AG04449 (cell line): Measurements from ENCODE around the gene COL26A1.
"Not testable (repeated sequence)": the region's sequence is repeated elsewhere in the genome, so short reads cannot be mapped to it uniquely, and the experiment has no call there.

Experiments
- CTCF ChIA-PET: fragments of 350-600 bp; formaldehyde crosslinking; extraction: SDS; loops from one replicate; lab custom pipeline; 2021; ENCODE audit warnings: antibody characterized with exemption; lab: Yijun Ruan, JAX
- POLR2A ChIA-PET: fragments of 400-600, 350-600 bp; formaldehyde crosslinking; extraction: SDS; loops from one replicate; lab custom pipeline; 2020; ENCODE audit warnings: antibody characterized with exemption, inconsistent platforms; lab: Yijun Ruan, JAX
- DNase-seq: peaks from one replicate; pipeline ENCODE4 v3.0.0-alpha.2; 2010; ENCODE audit warnings: low read depth, low spot score
- H3K4me3 ChIP-seq: 2 replicates; pipeline ENCODE4 v1.5.1; 2011; ENCODE audit warnings: low read depth, mild to moderate bottlenecking, control low read depth, low read length
- TF ChIP-seq, protein P1 (sequence below): IDR thresholded peaks from one replicate; pipeline ENCODE4 v1.5.1; 2011; ENCODE audit warnings: mild to moderate bottlenecking, moderate library complexity, low read length, control low read depth, inconsistent platforms; ENCODE audit not compliant: insufficient read depth; ENCODE audit errors: missing control alignments

COL26A1 gene

DNA sequence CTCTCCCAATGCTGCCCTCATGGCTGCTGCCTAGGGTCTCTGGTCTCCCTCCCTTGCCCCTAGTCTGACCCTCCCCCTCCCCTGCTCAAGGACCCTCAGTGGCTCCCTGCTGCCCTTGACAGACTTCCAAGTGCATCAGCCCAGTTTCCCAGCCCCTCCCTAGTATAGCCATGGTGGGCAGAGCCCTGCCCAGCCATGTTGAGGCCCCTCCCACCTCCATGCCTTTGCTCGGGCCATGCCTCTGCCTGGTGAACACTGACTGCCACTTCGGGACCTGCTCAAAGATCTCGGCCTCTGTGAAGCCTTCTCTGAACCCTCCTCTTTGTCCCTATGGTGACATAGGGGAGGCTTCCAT, 193.2 kb downstream of the COL26A1 start:
- TF ChIP-seq, protein P1, sequence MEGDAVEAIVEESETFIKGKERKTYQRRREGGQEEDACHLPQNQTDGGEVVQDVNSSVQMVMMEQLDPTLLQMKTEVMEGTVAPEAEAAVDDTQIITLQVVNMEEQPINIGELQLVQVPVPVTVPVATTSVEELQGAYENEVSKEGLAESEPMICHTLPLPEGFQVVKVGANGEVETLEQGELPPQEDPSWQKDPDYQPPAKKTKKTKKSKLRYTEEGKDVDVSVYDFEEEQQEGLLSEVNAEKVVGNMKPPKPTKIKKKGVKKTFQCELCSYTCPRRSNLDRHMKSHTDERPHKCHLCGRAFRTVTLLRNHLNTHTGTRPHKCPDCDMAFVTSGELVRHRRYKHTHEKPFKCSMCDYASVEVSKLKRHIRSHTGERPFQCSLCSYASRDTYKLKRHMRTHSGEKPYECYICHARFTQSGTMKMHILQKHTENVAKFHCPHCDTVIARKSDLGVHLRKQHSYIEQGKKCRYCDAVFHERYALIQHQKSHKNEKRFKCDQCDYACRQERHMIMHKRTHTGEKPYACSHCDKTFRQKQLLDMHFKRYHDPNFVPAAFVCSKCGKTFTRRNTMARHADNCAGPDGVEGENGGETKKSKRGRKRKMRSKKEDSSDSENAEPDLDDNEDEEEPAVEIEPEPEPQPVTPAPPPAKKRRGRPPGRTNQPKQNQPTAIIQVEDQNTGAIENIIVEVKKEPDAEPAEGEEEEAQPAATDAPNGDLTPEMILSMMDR = no peak
- CTCF ChIA-PET = interaction anchor here (1.9 kb wide), 1 partner anchor 12 kb away, joined by 7 read pairs; no protein-coding TSS in a partner anchor
- H3K4me3 ChIP-seq = no peak overlapping the region
- DNase-seq = no peak
- POLR2A ChIA-PET = no interaction called here

DNA sequence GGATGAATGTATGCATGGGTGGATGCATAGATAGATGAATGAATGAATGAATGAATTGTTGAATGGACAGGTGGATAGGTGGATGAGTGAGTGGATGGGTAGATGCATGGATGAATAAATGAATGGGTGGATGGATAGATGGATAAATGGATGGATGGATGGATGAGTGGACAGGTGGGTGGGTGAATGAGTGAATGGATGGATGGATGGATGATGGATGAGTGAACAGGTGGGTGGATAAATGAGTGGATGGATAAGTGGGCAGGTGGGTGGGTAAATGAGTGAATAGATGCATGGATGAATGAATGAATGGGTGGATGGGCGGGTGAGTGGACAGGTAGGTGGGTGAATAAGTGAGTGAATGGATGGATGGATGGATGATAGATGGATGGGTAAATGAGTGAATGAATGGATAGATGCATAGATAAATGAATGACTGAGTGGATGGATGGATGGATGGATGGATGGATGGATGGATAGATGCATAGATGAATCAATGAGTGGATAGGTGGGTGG, 193.8 kb downstream of the COL26A1 start:
- DNase-seq = no peak
- TF ChIP-seq, protein P1 = no peak
- H3K4me3 ChIP-seq = no peak overlapping the region
- ChIA-PET POLR2A (no interaction called here), CTCF (no interaction called here)

GRCh38 chr7:101557421-101557820, 194.7 kb downstream of the COL26A1 start:
- ChIA-PET CTCF (no interaction called here), POLR2A (no interaction called here)
- DNase-seq = no peak
- H3K4me3 ChIP-seq = no peak overlapping the region
- TF ChIP-seq, protein P1 = no peak

GRCh38 chr7:101557978-101558741, 195.5 kb downstream of the COL26A1 start:
- no peak overlapping the region for H3K4me3 ChIP-seq
- no peak for DNase-seq
- TF ChIP-seq, protein P1 = no peak
- POLR2A ChIA-PET = no interaction called here
- CTCF ChIA-PET = interaction anchor here (1.8 to 2.7 kb wide), 2 partner anchors 15 to 21 kb away, joined by 5 to 7 read pairs; no protein-coding TSS in a partner anchor

GRCh38 chr7:101558742-101559325, 196.2 kb downstream of the COL26A1 start:
- TF ChIP-seq, protein P1 = no peak

DNA sequence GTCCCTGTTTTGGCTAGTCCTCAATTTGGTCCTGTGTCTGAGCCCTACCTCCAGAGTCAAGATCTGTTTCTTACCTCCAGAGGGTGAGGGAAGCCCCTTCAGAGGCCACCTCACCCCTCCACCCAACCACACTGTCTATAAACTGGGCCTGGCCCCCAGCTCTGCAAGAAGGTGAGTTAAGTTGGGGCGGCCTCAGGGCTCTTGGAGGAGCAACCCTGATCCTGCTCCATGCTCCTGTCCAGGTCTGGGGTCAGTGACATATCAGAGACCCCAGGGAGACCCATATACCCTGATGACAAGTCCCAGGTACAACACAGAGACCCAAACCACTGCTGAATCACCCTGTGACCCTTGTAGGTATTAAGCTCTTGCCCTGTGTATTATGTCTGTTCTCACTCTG, 196.9 kb downstream of the COL26A1 start:
- no peak overlapping the region for H3K4me3 ChIP-seq
- TF ChIP-seq, protein P1 = no peak
- POLR2A ChIA-PET = no interaction called here
- DNase-seq = no peak
- CTCF ChIA-PET = interaction anchor here (0.6 to 2.7 kb wide), 3 partner anchors 17 to 713 kb away, joined by 3 to 7 read pairs (median 5); no protein-coding TSS in a partner anchor

More at GRCh38 chr7:101558742-101559325, 196.2 kb downstream of the COL26A1 start:
- no peak for DNase-seq
- H3K4me3 ChIP-seq = no peak overlapping the region
- CTCF ChIA-PET = interaction anchor here (1.8 to 2.7 kb wide), 2 partner anchors 16 to 21 kb away, joined by 5 to 7 read pairs; no protein-coding TSS in a partner anchor
- POLR2A ChIA-PET = no interaction called here

DNA sequence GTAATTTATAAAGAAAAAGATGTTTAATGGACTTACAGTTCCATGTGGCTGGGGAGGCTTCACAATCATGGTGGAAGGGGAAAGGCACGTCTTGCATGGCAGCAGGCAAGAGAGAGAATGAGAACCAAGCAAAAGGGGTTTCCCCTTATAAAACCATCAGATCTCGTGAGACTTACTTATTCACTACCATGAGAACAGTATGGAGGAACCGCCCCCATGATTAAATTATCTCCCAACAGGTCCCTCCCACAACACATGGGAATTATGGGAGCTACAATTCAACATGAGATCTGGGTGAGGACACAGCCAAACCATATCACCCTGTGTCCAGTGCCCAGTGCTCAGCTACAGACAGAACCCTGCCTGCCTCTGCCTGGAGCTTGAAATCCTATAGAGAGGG, 197.3 kb downstream of the COL26A1 start:
- POLR2A ChIA-PET, DNase-seq, H3K4me3 ChIP-seq: not testable (repeated sequence)
- CTCF ChIA-PET = interaction anchor here (0.6 to 2.7 kb wide), 2 partner anchors 17 to 712 kb away, joined by 3 to 7 read pairs; no protein-coding TSS in a partner anchor
